ENCODE results near the gene SUPT7L. TPM values are rescaled to one million over a fixed set of nuclear protein-coding genes. Genes with fewer than 3 reads are reported as not detected.

The SUPT7L gene
- total RNA-seq, 1 donor from 2014 or later, result 42.6 TPM

- H3K27me3 Mint-ChIP-seq (ENCODE audit: low read depth), result no peaks in the 10 kb centered on the region
These were observed 10.0 kb downstream of the SUPT7L start for GRCh38 chr2:27653397-27653796.

GRCh38 chr2:27652790-27653189 lies 10.6 kb downstream of the SUPT7L start:
- DNase-seq (ENCODE audit: low spot score in 2 of 2, unreplicated experiment in 2 of 2), result no peak
- no peaks in the 10 kb centered on the region for H3K27me3 Mint-ChIP-seq (ENCODE audit: low read depth)
- no peak overlapping the region for H3K27ac Mint-ChIP-seq
- no peak overlapping the region for H3K4me3 Mint-ChIP-seq
- H3K9me3 Mint-ChIP-seq, result no peaks in the 10 kb centered on the region
- H3K36me3 Mint-ChIP-seq, result peaks cover 47% of the 10 kb centered on the region
- no peaks in the 10 kb centered on the region for H3K4me1 Mint-ChIP-seq
- TF ChIP-seq CTCF (IDR thresholded peaks at IDR 0.05; ENCODE audit: unreplicated experiment), result no peak

More at GRCh38 chr2:27653397-27653796, 10.0 kb downstream of the SUPT7L start:
- Mint-ChIP-seq H3K9me3 (no peaks in the 10 kb centered on the region), H3K27ac (no peak overlapping the region), H3K36me3 (peaks cover 43% of the 10 kb centered on the region), H3K4me3 (no peak overlapping the region), H3K4me1 (no peaks in the 10 kb centered on the region)
- TF ChIP-seq CTCF (IDR thresholded peaks at IDR 0.05; ENCODE audit: unreplicated experiment), result no peak
- no peak for DNase-seq (ENCODE audit: low spot score in 2 of 2, unreplicated experiment in 2 of 2)

- DNase-seq (ENCODE audit: low spot score in 2 of 2, unreplicated experiment in 2 of 2), result no peak
- TF ChIP-seq CTCF (IDR thresholded peaks at IDR 0.05; ENCODE audit: unreplicated experiment), result no peak
- H3K4me3 Mint-ChIP-seq, result no peak overlapping the region
- H3K36me3 Mint-ChIP-seq, result peaks cover 51% of the 10 kb centered on the region
- no peaks in the 10 kb centered on the region for H3K27me3 Mint-ChIP-seq (ENCODE audit: low read depth)
- H3K4me1 Mint-ChIP-seq, result no peaks in the 10 kb centered on the region
- no peak overlapping the region for H3K27ac Mint-ChIP-seq
- H3K9me3 Mint-ChIP-seq, result no peaks in the 10 kb centered on the region
These were observed 11.1 kb downstream of the SUPT7L start for GRCh38 chr2:27652341-27652740.

GRCh38 chr2:27651056-27651455 lies 12.4 kb downstream of the SUPT7L start:
- no peak for TF ChIP-seq CTCF (IDR thresholded peaks at IDR 0.05; ENCODE audit: unreplicated experiment)
- Mint-ChIP-seq H3K4me1 (no peaks in the 10 kb centered on the region), H3K36me3 (peaks cover 51% of the 10 kb centered on the region), H3K9me3 (no peaks in the 10 kb centered on the region), H3K4me3 (no peak overlapping the region), H3K27ac (no peak overlapping the region), H3K27me3 (ENCODE audit: low read depth) (no peaks in the 10 kb centered on the region)
- no peak for DNase-seq (ENCODE audit: low spot score in 2 of 2, unreplicated experiment in 2 of 2)

GRCh38 chr2:27647737-27648136 lies 15.7 kb downstream of the SUPT7L start:
- no peaks in the 10 kb centered on the region for H3K27me3 Mint-ChIP-seq (ENCODE audit: low read depth)
- no peaks in the 10 kb centered on the region for H3K9me3 Mint-ChIP-seq
- H3K4me1 Mint-ChIP-seq, result no peaks in the 10 kb centered on the region
- H3K36me3 Mint-ChIP-seq, result peaks cover 39% of the 10 kb centered on the region
- TF ChIP-seq CTCF (IDR thresholded peaks at IDR 0.05; ENCODE audit: unreplicated experiment), result no peak
- no peak for DNase-seq (ENCODE audit: low spot score in 2 of 2, unreplicated experiment in 2 of 2)
- no peak overlapping the region for H3K4me3 Mint-ChIP-seq
- no peak overlapping the region for H3K27ac Mint-ChIP-seq

- no peak overlapping the region for H3K4me3 Mint-ChIP-seq
- no peak for DNase-seq (ENCODE audit: low spot score in 2 of 2, unreplicated experiment in 2 of 2)
- TF ChIP-seq CTCF (IDR thresholded peaks at IDR 0.05; ENCODE audit: unreplicated experiment), result no peak
- H3K9me3 Mint-ChIP-seq, result no peaks in the 10 kb centered on the region
- H3K4me1 Mint-ChIP-seq, result no peaks in the 10 kb centered on the region
- H3K27me3 Mint-ChIP-seq (ENCODE audit: low read depth), result no peaks in the 10 kb centered on the region
- H3K36me3 Mint-ChIP-seq, result peaks cover 35% of the 10 kb centered on the region
- H3K27ac Mint-ChIP-seq, result no peak overlapping the region
These were observed 16.1 kb downstream of the SUPT7L start for GRCh38 chr2:27647289-27647688.
